Psoas muscle (tissue), 8 donors: Measurements from ENCODE around the gene TSC22D3. TPM values are rescaled to one million over a fixed set of nuclear protein-coding genes. Genes with fewer than 3 reads are reported as not detected.

Source experiments
- ATAC-seq, 4 donors: fragments of 200-7000 bp; cut with Tn5 transposase; one replicate each; pipeline ENCODE4 v1.9.1; 2020; ENCODE audit warnings: moderate library complexity in 3 of 4, mild to moderate bottlenecking in 2 of 4
- DNase-seq, 2 donors: peaks; one replicate each; pipeline ENCODE4 v3.0.0-alpha.2; 2020
- H3K27ac ChIP-seq: fragments of 200-600 bp; one replicate; pipeline ENCODE4 v1.8.0; 2022
- H3K27me3 ChIP-seq, 3 donors: fragments of 200-600 bp in 1 of 3; one replicate each; pipeline versions ENCODE4 v1.6.1 to v1.8.0; 2013 to 2022; ENCODE audit warnings: low read length in 2 of 3, mild to moderate bottlenecking in 2 of 3, moderate library complexity in 1 of 3; ENCODE audit not compliant: insufficient read depth in 3 of 3
- H3K36me3 ChIP-seq, 2 donors: fragments of 200-600 bp in 1 of 2; one replicate each; pipeline versions ENCODE4 v1.6.1 to v1.8.0; 2013 to 2022; ENCODE audit warnings: low read depth in 1 of 2, mild to moderate bottlenecking in 1 of 2, moderate library complexity in 1 of 2; ENCODE audit not compliant: insufficient read depth in 1 of 2
- H3K4me1 ChIP-seq: fragments of 200-600 bp; one replicate; pipeline ENCODE4 v1.8.0; 2022
- H3K4me3 ChIP-seq: fragments of 200-600 bp; one replicate; pipeline ENCODE4 v1.8.0; 2022; ENCODE audit warnings: mild to moderate bottlenecking
- H3K9me3 ChIP-seq: fragments of 200-600 bp; one replicate; pipeline ENCODE4 v1.8.0; 2022
- WGBS, 3 donors: extraction: QIAGEN DNeasy Blood & Tissue Kit; methylation state at CpG; one replicate each; pipeline versions ENCODE4 v1.1.6 to v1.1.7; 2013; 5-methylcytosine and 5-hydroxymethylcytosine counted together
- intact Hi-C, 2 donors: fragments of 100-400 bp; cut with DNase I; formaldehyde crosslinking; loops; one replicate each; pipeline versions ENCODE4 v1.11.0 to v1.14.2; 2022
- polyA plus RNA-seq, 3 donors: library from polyadenylated mRNA; stranded (reverse); fragments of 200-250 nt; gene quantifications; one replicate each; pipeline ENCODE4 v1.2.3, GENCODE V29; 2013
- total RNA-seq, 4 donors: library from RNA; stranded (reverse); fragmentation: NEBNext Ultra II Directional in 2 of 4; extraction: Animal tissue kit (Norgen Biotek cat#: 25700) in 2 of 4; gene quantifications; one replicate each; pipeline versions ENCODE4 v1.2.1 to v1.2.4, GENCODE V29; 2021 to 2023
- TF ChIP-seq, protein P1 (sequence below): fragments of 200-600 bp; IDR thresholded peaks from one replicate; pipeline ENCODE4 v1.8.0; 2022; ENCODE audit warnings: antibody characterized with exemption
- donor health status: healthy with polysubstance abuse.
- donor health status: DM: no; HTN: no; CAD: no; lungs with moderate emphysema.
- donor health status: Bipolar disorder and iron deficiency.
- donor health status: healthy.
- donor health status: DM: yes; HTN: yes; CAD: no.
- donor health status: DM: no; HTN: no; CAD: no.
- donor health status: DM: no; HTN: no; CAD: no.
- donor health status: DM: yes; HTN: yes; CAD: no.

Gene TSC22D3
- total and polyA plus RNA-seq, 7 donors: 23.7 to 1,236 (median 310) TPM

DNA sequence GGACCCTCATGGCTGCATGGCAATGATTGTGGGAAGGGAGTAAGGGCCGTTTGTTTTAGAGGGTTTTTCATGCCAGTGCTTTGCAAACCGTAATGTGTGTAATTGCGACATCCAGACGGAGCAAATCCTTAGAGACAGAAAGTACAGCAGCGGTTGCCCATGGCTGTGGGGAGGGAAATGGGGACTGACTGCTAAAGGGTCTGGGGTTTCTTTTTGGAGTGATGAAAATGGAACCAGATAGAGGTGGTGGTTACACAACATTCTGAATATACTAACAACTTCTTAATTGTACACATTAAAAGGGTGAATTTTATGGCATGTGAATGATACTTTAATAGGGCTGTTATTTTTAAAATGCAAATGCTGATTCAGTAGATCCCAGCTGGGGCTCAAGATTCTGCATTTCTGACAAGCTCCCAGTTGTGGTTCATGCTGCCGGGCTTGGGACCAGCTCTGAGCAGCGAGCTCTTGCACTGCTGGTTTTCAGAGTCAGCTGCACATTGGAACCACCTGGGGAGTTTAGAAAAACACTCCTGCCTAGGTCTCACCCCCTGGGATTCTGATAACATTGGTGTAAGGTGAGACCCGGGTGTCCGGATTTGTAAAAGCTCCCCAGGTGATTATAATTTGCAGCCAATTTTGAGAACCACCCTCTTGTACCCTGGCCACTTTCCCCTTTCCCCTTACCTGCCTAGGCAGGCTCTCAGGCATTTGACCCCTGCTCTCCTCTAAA, 99.6 kb downstream of the TSC22D3 start:
- peak overlapping the region; percentile 83 for H3K27ac ChIP-seq
- peak overlapping the region; percentile 59 for H3K4me3 ChIP-seq
- no peaks in the 10 kb centered on the region for H3K36me3 ChIP-seq
- TF ChIP-seq, protein P1, sequence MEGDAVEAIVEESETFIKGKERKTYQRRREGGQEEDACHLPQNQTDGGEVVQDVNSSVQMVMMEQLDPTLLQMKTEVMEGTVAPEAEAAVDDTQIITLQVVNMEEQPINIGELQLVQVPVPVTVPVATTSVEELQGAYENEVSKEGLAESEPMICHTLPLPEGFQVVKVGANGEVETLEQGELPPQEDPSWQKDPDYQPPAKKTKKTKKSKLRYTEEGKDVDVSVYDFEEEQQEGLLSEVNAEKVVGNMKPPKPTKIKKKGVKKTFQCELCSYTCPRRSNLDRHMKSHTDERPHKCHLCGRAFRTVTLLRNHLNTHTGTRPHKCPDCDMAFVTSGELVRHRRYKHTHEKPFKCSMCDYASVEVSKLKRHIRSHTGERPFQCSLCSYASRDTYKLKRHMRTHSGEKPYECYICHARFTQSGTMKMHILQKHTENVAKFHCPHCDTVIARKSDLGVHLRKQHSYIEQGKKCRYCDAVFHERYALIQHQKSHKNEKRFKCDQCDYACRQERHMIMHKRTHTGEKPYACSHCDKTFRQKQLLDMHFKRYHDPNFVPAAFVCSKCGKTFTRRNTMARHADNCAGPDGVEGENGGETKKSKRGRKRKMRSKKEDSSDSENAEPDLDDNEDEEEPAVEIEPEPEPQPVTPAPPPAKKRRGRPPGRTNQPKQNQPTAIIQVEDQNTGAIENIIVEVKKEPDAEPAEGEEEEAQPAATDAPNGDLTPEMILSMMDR: no peak
- DNase-seq: peak; percentile 30 to 62
- intact Hi-C loops: loop anchor here (2.0 to 5.0 kb wide), 2 partner anchors 36 to 39 kb away; no protein-coding TSS in a partner anchor
- 6 to 22% (median 16%) methylated on average over 9 of the region's 9 CpGs for WGBS, 3 donors
- peak; percentile 22 to 62 (median 38) for ATAC-seq
- H3K4me1 ChIP-seq: peaks cover 24% of the 10 kb centered on the region
- H3K27me3 ChIP-seq: peaks cover 0 to 21% (median 0%) of the 10 kb centered on the region in 3 donors
- H3K9me3 ChIP-seq: no peaks in the 10 kb centered on the region

DNA sequence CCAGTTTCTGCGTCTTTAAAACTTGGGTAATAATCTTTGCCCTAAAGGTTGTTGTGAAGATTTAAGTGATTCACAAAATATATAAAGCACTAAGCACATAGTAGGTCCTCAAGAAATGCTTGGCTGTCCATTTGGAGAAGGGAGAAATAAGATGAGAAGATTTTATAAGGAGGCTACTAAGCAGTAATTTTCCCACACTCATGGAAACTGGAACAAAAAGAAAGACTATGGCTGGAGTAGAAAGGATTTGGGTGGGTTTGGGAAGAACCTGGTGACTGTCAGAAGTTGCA, 100.3 kb downstream of the TSC22D3 start:
- Histone ChIP-seq H3K27ac (peak overlapping the region; percentile 83), H3K4me1 (peaks cover 24% of the 10 kb centered on the region), H3K36me3 (no peaks in the 10 kb centered on the region), H3K4me3 (peak overlapping the region; percentile 59), H3K27me3 (peaks cover 0 to 20% (median 0%) of the 10 kb centered on the region in 3 donors), H3K9me3 (no peaks in the 10 kb centered on the region)
- ATAC-seq (no peak), DNase-seq (no peak)
- intact Hi-C loops: loop anchor here (2.0 to 5.0 kb wide), 2 partner anchors 37 to 39 kb away; no protein-coding TSS in a partner anchor
- WGBS, 3 donors: 76 to 85% (median 77%) methylated on average over 1 of the region's 1 CpG
- TF ChIP-seq, protein P1: no peak

DNA sequence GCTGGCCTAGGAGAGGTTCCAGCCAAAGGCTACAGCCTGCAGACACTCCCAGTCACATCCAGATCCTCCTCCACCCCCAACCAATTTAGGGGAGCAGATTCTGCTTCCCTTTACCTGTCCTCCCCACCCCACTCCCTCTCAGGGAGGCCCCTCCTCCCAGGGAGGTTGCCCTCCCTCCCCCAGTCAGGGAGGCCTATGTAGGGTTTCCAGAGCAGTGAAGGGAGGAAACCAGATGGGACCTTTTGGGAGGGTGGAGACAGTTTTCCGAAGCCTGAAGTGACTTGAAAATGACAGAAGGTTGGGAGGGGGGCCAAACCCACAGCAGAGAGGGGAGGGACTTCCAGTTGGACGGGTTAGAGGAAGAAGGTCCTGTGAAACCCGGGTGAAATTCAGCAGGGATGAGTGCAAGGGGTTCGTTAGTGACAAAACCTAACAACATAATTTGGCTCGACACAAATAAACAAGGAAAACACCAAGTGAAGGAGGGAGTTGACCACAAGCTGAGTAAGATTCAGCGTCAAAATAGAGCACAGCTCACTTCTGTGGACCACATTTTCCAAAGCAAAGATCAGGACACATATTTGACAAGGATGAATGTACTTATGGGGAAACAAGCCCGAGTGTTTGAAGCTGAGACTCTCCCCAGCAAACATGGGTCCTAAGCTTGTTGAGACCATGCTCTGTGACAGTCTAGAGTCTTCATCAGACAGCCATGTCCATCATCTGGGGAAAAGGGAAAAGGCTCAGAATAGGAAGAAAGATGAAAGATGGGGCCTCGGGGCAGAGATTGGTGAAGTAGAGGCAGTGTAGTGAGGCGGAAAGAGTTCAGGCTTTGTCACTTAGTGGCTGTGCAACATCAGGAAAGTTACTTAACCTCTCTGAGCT, 100.9 kb downstream of the TSC22D3 start:
- Histone ChIP-seq H3K4me1 (peaks cover 24% of the 10 kb centered on the region), H3K36me3 (no peaks in the 10 kb centered on the region), H3K27me3 (peaks cover 0 to 14% (median 0%) of the 10 kb centered on the region in 3 donors), H3K27ac (peak overlapping the region; percentile 83), H3K9me3 (no peaks in the 10 kb centered on the region), H3K4me3 (no peak overlapping the region)
- intact Hi-C loops: loop anchor here (2.0 to 5.0 kb wide), 2 partner anchors 38 to 40 kb away; no protein-coding TSS in a partner anchor
- ATAC-seq: peak in 3 of 4 donors; percentile 10 to 23 (median 20)
- TF ChIP-seq, protein P1: no peak
- WGBS, 3 donors: 39 to 50% (median 49%) methylated on average over 9 of the region's 9 CpGs
- DNase-seq: peak; percentile 72 to 82

DNA sequence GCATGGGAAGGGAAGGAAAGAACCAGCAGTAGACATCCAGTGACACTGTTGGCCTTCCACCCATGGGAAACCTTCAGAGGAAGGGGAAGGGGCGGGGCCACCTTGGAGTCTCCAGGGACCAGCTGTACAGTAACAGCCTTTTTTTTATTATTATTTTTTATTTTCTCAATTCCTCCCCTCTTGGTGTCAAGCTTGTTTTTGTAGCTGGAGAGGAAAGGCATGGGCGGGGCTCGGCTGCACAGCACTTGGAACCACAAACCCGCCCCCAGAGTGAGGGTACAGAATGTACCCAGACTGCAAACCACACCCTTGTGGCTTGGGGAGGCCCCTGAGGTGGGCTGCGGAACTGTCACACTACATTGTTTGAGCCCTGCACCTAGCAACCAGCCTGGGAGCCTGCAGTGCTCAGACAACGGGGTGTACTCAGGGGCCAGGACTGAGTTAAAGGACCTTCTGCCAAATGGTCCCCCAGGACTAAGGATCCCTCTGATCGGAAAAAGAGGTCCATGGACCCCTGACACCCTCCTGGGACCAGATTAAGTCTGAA, 101.6 kb downstream of the TSC22D3 start:
- 35 to 60% (median 37%) methylated on average over 4 to 7 of the region's 7 CpGs for WGBS, 3 donors
- Histone ChIP-seq H3K4me3 (no peak overlapping the region), H3K27me3 (peaks cover 0 to 11% (median 0%) of the 10 kb centered on the region in 3 donors), H3K27ac (peak overlapping the region; percentile 83), H3K4me1 (peaks cover 24% of the 10 kb centered on the region), H3K9me3 (no peaks in the 10 kb centered on the region), H3K36me3 (no peaks in the 10 kb centered on the region)
- TF ChIP-seq, protein P1: no peak
- intact Hi-C loops: loop anchor here in 1 of 2 donors (1.0 to 2.0 kb wide), 3 partner anchors 41 to 103 kb away; partner anchors contain the start of gene NCBP2L
- peak; percentile 86 to 93 for DNase-seq
- ATAC-seq: peak; percentile 15 to 69 (median 64)
